GM23248 (cell line): Measurements from ENCODE around the gene SLC19A1.

Source experiments
- EZH2 ChIP-seq: fragments of 200-600 bp; sonication (generic); IDR thresholded peaks from 2 replicates; pipeline ENCODE4 v1.6.1; 2018; ENCODE audit warnings: antibody characterized with exemption, mild to moderate bottlenecking; ENCODE audit not compliant: insufficient read depth, poor library complexity, severe bottlenecking
- EZH2phosphoT487 ChIP-seq: fragments of 200-600 bp; sonication (generic); IDR thresholded peaks from 2 replicates; pipeline ENCODE4 v1.6.1; 2018; ENCODE audit warnings: antibody characterized with exemption, moderate library complexity, mild to moderate bottlenecking, low read depth; ENCODE audit not compliant: insufficient read depth

- TF ChIP-seq EZH2 (no peak), EZH2phosphoT487 (no peak)
These were observed 81.5 kb downstream of the SLC19A1 start for GRCh38 chr21:45460611-45461368.
